HG03558 (cell line): Measurements from ENCODE around the gene CBLB.
A peak's percentile ranks its signal among the peaks of the same experiment; 100 is the strongest.
"Not testable (repeated sequence)": the region's sequence is repeated elsewhere in the genome, so short reads cannot be mapped to it uniquely, and the experiment has no call there.

Experiments
- ATAC-seq: cut with Tn5 transposase; IDR thresholded peaks from one replicate; pipeline ENCODE4 v1.9.1; 2021; ENCODE audit warnings: moderate number of reproducible peaks; ENCODE audit not compliant: unreplicated experiment; ENCODE audit errors: extremely low read depth

Gene CBLB

GRCh38 chr3:105823149-105823867 lies 45.5 kb downstream of the CBLB start:
- ATAC-seq, result no peak

DNA sequence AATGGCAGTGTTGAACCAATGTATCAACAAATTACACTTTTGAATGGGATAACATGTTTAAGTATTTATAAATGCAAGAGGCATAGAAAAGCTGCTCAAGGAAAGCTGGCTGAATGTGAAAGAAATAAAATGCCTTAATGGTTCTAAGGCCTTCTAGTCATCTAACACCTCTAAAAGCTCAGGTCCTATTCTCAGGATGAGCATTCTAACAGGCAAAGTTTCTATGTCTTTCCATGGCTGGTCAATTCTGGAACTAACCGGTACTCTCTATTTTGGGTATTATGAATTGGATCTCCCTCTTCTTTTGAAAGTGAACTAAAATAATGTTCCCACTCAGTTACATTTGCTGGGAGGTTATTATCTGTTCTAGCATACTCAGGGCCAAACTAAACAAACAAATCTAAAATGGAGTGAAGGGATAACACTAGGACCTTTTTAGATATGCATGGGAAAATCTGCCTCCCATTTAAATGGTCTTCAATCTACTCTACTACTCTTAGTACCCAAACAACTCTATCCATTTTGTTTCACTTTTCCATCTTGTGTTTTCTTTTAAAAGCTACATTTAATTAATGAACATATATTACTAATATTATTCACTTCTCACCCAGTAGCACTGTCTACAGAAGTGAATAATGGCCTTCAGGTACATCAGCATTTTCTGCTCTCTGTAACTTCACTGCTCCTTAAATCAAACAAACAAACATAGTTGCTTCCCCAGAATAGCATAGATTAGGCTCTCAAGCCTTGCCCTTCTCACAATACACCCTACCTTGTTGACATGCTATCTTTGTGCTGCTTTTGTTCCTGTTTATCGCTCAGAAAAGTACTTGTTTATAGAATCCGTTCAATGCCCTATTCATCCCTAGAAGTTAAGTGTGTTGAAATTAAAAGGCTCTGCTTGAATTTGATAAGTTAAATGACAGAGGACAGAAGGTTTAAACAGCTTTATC lies 46.4 kb downstream of the CBLB start:
- ATAC-seq, result no peak

GRCh38 chr3:105821433-105821832 lies 47.4 kb downstream of the CBLB start:
- no peak for ATAC-seq

GRCh38 chr3:105816833-105817232 lies 52.0 kb downstream of the CBLB start:
- ATAC-seq, result no peak

DNA sequence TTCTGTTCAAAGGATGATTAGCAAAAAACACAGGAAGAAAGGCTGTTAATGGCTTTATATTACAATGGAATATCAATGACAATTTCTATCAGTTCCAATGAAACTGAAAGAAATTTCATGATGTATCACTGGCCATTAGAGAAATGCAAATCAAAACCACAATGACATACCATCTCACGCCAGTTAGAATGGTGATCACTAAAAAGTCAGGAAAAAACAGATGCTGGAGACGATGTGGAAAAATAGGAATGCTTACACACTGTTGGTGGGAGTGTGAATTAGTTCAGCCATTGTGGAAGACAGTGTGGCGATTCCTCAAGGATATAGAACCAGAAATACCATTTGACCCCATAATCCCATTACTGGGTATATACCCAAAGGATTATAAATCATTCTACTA lies 53.5 kb downstream of the CBLB start:
- not testable (repeated sequence) for ATAC-seq

DNA sequence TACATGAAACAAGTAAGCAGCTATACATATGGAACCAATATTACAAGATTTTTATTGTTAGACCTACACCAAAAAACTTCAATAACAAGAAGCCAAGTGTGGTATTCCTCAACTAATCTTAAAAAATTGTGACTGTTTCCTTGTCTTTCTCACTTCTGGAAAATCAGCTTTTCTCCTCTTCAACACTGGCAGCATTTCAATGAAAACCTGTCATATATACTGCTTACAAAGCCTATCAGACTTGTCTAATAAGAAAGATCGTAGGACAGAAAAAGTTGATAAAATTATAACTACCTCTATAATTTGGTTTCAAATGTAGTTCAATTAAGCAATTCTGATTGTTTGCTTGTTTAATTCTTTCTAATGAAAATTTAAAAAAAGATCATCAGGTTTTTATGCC lies 55.1 kb downstream of the CBLB start:
- no peak for ATAC-seq

DNA sequence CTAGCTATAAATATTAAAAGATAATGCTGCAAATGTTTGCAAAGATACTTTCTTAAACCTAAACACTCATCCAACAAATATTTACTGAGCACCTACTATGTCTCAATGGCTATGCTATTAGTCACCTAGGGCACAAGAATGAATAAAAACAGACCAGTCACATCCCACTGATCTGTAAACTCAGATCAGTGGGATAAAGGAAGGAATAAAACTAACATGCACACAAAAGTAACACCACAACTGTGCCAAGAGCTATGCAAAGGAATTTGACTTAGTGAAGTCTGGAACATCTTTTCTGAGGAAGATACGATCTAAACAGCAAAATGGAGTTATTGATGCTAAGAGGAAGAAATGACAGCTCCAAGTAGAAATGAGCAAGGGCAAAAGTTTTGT lies 56.6 kb downstream of the CBLB start:
- no peak for ATAC-seq

DNA sequence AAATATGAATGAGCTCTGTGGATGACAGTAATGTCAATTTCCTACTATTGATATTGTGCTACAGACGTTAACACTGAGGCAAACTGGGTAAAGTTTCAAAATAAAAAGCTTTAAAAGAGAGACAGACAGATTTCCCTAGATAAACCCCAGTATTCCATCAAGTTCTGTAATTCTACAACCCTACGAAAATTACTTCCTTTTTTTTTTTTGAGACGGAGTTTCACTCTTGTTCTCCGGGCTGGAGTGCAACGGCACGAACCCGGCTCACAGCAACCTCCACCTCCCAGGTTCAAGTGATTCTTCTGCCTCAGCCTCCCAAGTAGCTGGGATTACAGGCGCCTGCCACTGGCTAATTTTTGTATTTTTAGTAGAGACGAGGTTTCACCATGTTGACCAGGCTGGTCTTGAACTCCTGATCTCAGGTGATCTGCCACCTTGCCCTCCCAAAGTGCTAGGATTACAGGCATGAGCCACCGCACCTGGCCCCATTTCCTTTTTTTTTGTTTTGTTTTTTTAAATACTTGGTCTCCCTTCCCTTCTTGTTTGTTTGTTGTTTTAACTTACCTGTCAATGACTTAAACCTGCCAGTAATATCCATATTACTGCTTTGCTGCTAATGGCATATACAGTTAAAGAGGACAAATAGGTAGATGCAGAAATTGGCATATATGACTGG lies 57.2 kb downstream of the CBLB start:
- no peak for ATAC-seq

GRCh38 chr3:105809208-105809888 lies 59.5 kb downstream of the CBLB start:
- no peak for ATAC-seq

- ATAC-seq, result no peak
Observed at GRCh38 chr3:105807701-105808100, 61.1 kb downstream of the CBLB start.

DNA sequence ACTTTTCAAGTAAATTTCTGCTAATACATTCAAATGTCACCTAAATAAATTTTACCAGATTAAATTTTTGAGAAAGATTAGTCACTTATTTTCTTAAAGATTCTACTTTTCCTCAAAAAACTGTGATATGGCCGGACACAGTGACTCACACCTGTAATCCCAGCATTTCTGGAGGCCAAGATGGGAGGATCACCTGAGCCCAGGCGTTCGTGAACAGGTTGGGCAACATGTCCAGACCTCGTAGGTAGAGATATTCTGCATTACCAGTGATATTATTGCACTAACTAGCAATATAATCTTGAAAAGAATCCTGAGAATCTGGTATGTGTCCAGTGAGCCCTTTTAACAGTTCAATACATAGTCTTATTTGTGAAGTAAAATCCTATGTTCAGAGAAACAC lies 61.7 kb downstream of the CBLB start:
- ATAC-seq, result no peak

- no peak for ATAC-seq
Observed at GRCh38 chr3:105806359-105806758, 62.5 kb downstream of the CBLB start.

DNA sequence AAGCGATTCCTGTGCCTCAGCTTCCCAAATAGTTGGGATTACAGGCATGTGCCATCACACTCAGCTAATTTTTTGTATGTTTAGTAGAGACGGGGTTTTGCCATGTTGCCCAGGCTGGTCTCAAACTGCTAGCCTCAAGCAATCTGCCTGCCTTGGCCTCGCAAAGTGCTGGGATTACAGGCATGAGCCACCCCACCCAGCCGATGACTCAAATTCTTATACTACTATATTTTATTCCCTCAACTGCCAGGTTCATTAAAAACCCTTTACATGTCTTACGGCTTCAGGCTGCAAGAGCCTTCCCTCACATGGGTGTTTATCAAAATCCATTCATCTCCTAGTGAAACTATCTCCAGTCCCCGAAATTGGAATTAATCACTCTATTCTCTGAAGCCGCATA lies 63.4 kb downstream of the CBLB start:
- ATAC-seq, result no peak

- no peak for ATAC-seq
Observed at GRCh38 chr3:105802118-105802706, 66.6 kb downstream of the CBLB start.

GRCh38 chr3:105801397-105801796 lies 67.4 kb downstream of the CBLB start:
- no peak for ATAC-seq

GRCh38 chr3:105800320-105800719 lies 68.5 kb downstream of the CBLB start:
- no peak for ATAC-seq

DNA sequence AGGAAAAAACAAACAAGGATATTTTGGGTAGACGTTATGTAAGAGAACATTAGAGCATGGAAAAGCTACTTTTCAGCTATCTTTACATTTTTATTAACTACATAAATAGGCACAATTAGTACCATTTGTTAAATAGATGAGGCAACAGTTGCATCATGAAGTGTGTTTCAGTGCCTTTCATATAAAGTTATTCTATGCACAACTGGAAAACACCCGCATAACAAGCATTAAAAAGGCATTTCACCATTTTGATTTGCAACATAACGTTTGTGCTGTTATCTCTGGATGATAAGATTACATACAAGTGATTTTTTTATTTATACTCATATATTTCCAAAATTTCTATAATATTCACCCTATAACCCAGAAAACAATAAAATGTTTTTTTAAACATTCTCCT lies 69.5 kb downstream of the CBLB start:
- no peak for ATAC-seq

DNA sequence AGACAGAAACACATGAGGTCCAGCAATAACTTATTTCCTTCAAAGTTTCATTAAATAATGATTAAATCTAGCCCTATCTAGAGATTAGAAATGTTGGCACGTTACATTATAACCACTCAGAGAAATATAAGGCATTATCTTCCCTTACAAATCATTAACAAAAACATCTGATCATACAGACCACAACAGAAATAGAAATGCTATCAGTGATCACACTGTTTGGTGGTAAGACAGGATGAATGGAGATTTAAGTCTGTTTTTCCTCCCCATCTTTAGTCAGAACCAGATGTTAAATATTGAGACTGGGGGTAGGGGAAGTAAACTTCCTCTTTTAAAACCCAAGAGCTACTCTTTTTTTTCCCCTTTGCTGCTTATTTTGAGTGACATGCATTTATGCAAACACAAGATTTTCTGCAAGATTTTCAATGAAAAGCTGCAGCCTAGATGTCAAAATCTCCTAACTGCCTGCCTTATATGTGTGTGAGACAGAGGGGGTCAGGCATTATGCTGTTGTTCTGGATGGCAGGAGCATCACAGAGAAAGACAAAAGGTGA lies 70.4 kb downstream of the CBLB start:
- peak; percentile 63 for ATAC-seq

- ATAC-seq, result no peak
Observed at GRCh38 chr3:105793040-105793439, 75.8 kb downstream of the CBLB start.
